Measurements from ENCODE around the gene TNF.

TNF gene

DNA sequence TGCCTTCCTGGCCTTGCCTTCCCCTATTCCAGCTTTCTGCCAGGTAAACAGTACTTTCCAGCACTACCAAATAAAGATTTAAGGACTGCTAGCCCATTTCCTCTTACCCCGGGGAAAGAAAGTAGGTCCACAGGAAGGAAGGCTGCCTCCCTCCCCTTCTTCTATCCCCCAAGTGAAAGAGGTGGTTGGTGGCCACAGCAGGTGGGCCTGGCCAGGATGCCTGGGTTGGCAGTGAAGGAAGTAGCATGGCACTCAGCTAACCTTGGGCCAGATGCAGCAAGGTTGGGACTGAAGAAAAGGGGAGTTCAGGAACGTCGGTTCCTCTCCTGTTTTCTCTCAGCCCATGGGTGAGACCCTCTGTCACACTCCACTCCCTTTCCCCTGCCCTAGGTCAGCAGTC is 19.1 kb upstream of the TNF start:
- Histone ChIP-seq H3K9ac (ENCODE audit: insufficient read length, low read depth) (no peak overlapping the region), H3K27me3 (ENCODE audit: insufficient read depth, insufficient read length) (no peaks in the 10 kb centered on the region), H3K4me3 (ENCODE audit: insufficient read length, low read depth) (no peak overlapping the region), H3K36me3 (ENCODE audit: insufficient read depth, insufficient read length, low read length) (peaks cover 40% of the 10 kb centered on the region), H3K9me3 (ENCODE audit: insufficient read depth, low read length) (no peaks in the 10 kb centered on the region), H3K4me1 (ENCODE audit: insufficient read depth, insufficient read length) (peaks cover 6% of the 10 kb centered on the region)
- no peak for TF ChIP-seq SUZ12 (IDR thresholded peaks at IDR 0.05; ENCODE audit: extremely low read depth, insufficient read depth, insufficient read length)
- no peak for TF ChIP-seq YY1 (IDR thresholded peaks at IDR 0.05; ENCODE audit: insufficient read depth, insufficient read length)
- TF ChIP-seq ZNF274 (IDR thresholded peaks at IDR 0.05; ENCODE audit: low read depth, low read length), result no peak
- no peak for DNase-seq (ENCODE audit: low read depth, low spot score)

DNA sequence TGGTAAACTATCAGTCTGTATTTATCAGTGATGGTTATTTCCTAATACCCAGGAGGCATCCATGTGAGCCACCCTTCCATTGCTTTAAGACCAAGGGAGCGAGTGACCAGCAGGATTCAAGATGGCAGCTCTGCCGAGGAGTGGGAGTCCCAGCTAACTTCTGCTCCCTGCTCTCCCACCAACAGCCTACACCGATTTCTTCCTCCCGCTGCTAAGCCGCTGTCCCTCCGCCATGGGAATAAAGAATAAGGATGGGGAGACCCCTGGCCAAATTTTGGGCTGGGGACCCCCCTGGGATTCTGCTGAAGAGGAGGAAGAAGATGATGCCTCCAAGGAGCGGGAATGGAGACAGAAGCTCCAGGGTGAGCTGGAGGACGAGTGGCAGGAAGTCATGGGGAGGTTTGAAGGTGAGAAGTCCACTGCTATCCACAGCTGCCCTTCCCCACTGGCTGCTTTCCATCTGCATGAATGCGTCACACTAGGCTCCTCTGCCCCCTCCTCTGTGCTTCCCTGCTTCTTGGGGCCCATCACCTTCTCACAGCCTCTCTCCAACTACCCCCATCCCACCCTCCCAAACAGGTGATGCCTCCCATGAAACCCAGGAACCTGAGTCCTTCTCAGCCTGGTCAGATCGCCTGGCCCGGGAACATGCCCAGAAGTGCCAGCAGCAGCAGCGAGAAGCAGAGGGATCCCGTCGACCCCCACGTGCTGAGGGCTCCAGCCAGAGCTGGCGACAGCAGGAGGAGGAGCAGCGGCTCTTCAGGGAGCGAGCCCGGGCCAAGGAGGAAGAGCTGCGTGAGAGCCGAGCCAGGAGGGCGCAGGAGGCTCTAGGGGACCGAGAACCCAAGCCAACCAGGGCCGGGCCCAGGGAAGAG is 17.7 kb upstream of the TNF start:
- H3K4me1 ChIP-seq (ENCODE audit: insufficient read depth, insufficient read length), result peaks cover 6% of the 10 kb centered on the region
- DNase-seq (ENCODE audit: low read depth, low spot score), result no peak
- H3K36me3 ChIP-seq (ENCODE audit: insufficient read depth, insufficient read length, low read length), result peaks cover 38% of the 10 kb centered on the region
- H3K9me3 ChIP-seq (ENCODE audit: insufficient read depth, low read length), result no peaks in the 10 kb centered on the region
- TF ChIP-seq YY1 (IDR thresholded peaks at IDR 0.05; ENCODE audit: insufficient read depth, insufficient read length), result no peak
- no peak for TF ChIP-seq SUZ12 (IDR thresholded peaks at IDR 0.05; ENCODE audit: extremely low read depth, insufficient read depth, insufficient read length)
- no peak for TF ChIP-seq ZNF274 (IDR thresholded peaks at IDR 0.05; ENCODE audit: low read depth, low read length)
- H3K4me3 ChIP-seq (ENCODE audit: insufficient read length, low read depth), result no peak overlapping the region
- no peak overlapping the region for H3K9ac ChIP-seq (ENCODE audit: insufficient read length, low read depth)
- H3K27me3 ChIP-seq (ENCODE audit: insufficient read depth, insufficient read length), result no peaks in the 10 kb centered on the region

DNA sequence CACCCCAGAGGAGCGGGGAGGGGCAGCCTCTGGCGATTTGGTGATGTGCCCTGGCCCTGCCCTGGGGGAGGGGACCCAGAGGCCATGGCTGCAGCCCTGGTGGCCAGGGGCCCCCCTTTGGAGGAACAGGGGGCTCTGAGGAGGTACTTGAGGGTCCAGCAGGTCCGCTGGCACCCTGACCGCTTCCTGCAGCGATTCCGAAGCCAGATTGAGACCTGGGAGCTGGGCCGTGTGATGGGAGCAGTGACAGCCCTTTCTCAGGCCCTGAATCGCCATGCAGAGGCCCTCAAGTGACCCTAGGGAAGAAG is 17.1 kb upstream of the TNF start:
- H3K4me1 ChIP-seq (ENCODE audit: insufficient read depth, insufficient read length), result peaks cover 6% of the 10 kb centered on the region
- H3K9me3 ChIP-seq (ENCODE audit: insufficient read depth, low read length), result no peaks in the 10 kb centered on the region
- no peak overlapping the region for H3K9ac ChIP-seq (ENCODE audit: insufficient read length, low read depth)
- DNase-seq (ENCODE audit: low read depth, low spot score), result no peak
- H3K4me3 ChIP-seq (ENCODE audit: insufficient read length, low read depth), result no peak overlapping the region
- TF ChIP-seq YY1 (IDR thresholded peaks at IDR 0.05; ENCODE audit: insufficient read depth, insufficient read length), result no peak
- TF ChIP-seq ZNF274 (IDR thresholded peaks at IDR 0.05; ENCODE audit: low read depth, low read length), result no peak
- no peak for TF ChIP-seq SUZ12 (IDR thresholded peaks at IDR 0.05; ENCODE audit: extremely low read depth, insufficient read depth, insufficient read length)
- peaks cover 38% of the 10 kb centered on the region for H3K36me3 ChIP-seq (ENCODE audit: insufficient read depth, insufficient read length, low read length)
- H3K27me3 ChIP-seq (ENCODE audit: insufficient read depth, insufficient read length), result no peaks in the 10 kb centered on the region

DNA sequence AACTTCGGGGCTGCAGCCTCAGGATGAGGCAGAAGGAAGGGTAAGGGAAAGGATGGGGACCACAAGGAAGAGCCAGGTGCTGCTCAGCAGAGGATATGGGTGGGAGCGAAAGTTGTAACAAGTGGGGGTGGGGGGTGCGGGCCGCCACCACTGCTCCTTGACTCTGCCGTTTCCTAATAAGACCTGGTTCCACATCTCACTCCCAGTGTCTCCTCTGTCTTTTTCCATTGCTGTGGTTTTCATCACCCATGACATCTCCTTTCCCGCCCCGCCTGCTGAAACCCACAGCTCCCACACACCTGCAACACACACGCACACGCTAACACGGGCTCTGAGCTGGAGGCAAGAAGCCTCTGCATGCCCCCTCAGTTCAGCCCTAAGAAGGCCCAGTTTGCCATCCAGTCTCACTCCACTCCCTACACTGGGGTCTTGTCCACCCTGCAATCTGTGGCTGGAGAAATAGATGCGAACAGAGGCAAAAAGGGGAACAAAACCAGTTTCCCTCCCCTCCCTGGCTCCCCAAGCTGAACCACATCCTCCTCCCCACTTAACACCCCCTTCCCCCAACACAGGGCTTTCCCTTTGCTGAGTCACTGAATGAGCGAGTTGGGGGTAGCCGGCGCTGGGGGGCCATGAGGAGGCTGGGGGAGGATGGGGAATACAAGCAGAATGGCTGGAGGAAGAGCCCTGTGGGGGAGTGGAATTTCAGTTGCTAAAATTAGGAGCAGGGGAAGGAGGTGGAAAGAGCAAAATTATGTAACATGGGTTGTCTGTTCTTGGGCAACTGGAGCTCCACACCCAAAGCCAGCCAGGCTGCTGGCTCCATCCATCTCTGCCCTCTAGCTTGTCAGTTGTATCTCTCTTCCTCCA is 16.5 kb upstream of the TNF start:
- Histone ChIP-seq H3K9ac (ENCODE audit: insufficient read length, low read depth) (no peak overlapping the region), H3K4me3 (ENCODE audit: insufficient read length, low read depth) (no peak overlapping the region), H3K4me1 (ENCODE audit: insufficient read depth, insufficient read length) (peaks cover 6% of the 10 kb centered on the region), H3K27me3 (ENCODE audit: insufficient read depth, insufficient read length) (no peaks in the 10 kb centered on the region), H3K9me3 (ENCODE audit: insufficient read depth, low read length) (no peaks in the 10 kb centered on the region), H3K36me3 (ENCODE audit: insufficient read depth, insufficient read length, low read length) (peaks cover 38% of the 10 kb centered on the region)
- TF ChIP-seq YY1 (IDR thresholded peaks at IDR 0.05; ENCODE audit: insufficient read depth, insufficient read length) (no peak), SUZ12 (IDR thresholded peaks at IDR 0.05; ENCODE audit: extremely low read depth, insufficient read depth, insufficient read length) (no peak), ZNF274 (IDR thresholded peaks at IDR 0.05; ENCODE audit: low read depth, low read length) (no peak)
- DNase-seq (ENCODE audit: low read depth, low spot score), result no peak

DNA sequence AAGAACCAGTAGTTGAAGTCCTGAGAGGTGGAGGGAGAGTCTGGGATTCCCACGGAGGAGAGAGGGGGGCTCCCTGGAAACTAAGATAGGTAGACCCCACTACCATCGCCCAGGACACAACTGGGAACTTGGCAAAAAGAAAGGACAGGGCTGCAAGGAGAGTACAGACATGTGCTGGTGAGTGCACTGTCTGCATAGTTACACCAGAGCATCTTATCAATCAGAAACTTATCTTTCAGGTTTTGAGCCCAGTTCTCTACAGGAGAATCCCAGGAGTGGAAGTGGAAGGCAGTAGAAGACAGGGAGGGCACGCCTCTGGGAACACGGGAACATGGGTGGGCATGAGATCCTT is 15.8 kb upstream of the TNF start:
- Histone ChIP-seq H3K4me1 (ENCODE audit: insufficient read depth, insufficient read length) (peaks cover 6% of the 10 kb centered on the region), H3K27me3 (ENCODE audit: insufficient read depth, insufficient read length) (no peaks in the 10 kb centered on the region), H3K36me3 (ENCODE audit: insufficient read depth, insufficient read length, low read length) (peaks cover 37% of the 10 kb centered on the region), H3K9me3 (ENCODE audit: insufficient read depth, low read length) (no peaks in the 10 kb centered on the region), H3K9ac (ENCODE audit: insufficient read length, low read depth) (no peak overlapping the region), H3K4me3 (ENCODE audit: insufficient read length, low read depth) (no peak overlapping the region)
- no peak for DNase-seq (ENCODE audit: low read depth, low spot score)
- TF ChIP-seq ZNF274 (IDR thresholded peaks at IDR 0.05; ENCODE audit: low read depth, low read length) (no peak), SUZ12 (IDR thresholded peaks at IDR 0.05; ENCODE audit: extremely low read depth, insufficient read depth, insufficient read length) (no peak), YY1 (IDR thresholded peaks at IDR 0.05; ENCODE audit: insufficient read depth, insufficient read length) (no peak)

DNA sequence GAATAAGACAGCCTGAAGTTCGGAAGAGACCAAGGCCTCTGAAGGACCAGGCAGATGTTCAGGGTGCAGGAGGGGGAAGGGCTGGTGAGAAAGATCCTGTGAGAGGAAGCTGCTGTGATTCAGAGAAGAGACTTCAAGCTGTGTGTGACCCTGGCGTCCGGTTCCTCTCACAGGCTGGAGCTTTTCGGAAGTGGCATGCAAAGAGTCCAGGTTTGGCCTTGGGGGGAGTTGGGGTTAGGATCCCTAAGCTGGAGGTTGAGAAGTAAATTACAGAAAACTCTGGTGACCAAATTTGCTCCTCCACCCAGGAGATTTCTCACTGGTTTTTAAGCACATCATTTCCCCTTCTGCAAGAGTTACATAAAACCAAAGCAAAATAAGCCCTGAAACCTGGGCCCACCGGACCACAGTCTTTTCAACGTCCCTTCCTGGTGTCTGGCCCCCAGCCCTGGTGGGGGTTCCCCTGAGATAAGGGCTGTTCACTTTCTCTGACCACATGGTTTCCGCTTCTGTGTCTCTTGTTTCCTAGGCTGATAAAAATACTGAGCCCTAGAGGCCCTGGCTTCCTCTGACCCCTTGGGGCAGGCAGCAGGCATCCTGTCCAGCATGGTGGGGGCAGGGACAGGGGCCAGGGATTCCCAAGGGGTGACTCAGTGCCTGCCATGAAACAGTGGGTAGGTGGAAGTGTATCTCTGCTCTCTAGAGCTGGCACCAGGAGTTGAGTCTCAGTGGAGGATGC is 15.2 kb upstream of the TNF start:
- Histone ChIP-seq H3K4me1 (ENCODE audit: insufficient read depth, insufficient read length) (peaks cover 6% of the 10 kb centered on the region), H3K9me3 (ENCODE audit: insufficient read depth, low read length) (no peaks in the 10 kb centered on the region), H3K9ac (ENCODE audit: insufficient read length, low read depth) (no peak overlapping the region), H3K36me3 (ENCODE audit: insufficient read depth, insufficient read length, low read length) (peaks cover 34% of the 10 kb centered on the region), H3K4me3 (ENCODE audit: insufficient read length, low read depth) (no peak overlapping the region), H3K27me3 (ENCODE audit: insufficient read depth, insufficient read length) (no peaks in the 10 kb centered on the region)
- DNase-seq (ENCODE audit: low read depth, low spot score), result no peak
- TF ChIP-seq SUZ12 (IDR thresholded peaks at IDR 0.05; ENCODE audit: extremely low read depth, insufficient read depth, insufficient read length) (no peak), ZNF274 (IDR thresholded peaks at IDR 0.05; ENCODE audit: low read depth, low read length) (no peak), YY1 (IDR thresholded peaks at IDR 0.05; ENCODE audit: insufficient read depth, insufficient read length) (no peak)
